DND-41 (cell line): Measurements from ENCODE around the gene CABS1.
A peak's percentile ranks its signal among the peaks of the same experiment; 100 is the strongest.

Experiments
- ATAC-seq: fragments of 200-7000 bp; cut with Tn5 transposase; 3 replicates; pipeline ENCODE4 v1.9.1; 2021; ENCODE audit warnings: low read depth; ENCODE audit not compliant: insufficient read depth
- DNase-seq: peaks from one replicate; pipeline ENCODE4 v3.0.0-alpha.2; 2020
- H2AFZ ChIP-seq: 2 replicates; pipeline ENCODE4 v1.6.0; 2012; ENCODE audit warnings: low read depth, low read length
- H3K27ac ChIP-seq: 2 replicates; pipeline ENCODE4 v1.5.1; 2012; ENCODE audit warnings: low read length, inconsistent platforms
- H3K27me3 ChIP-seq: fragments of 200-600 bp; sonication (generic); 2 replicates; pipeline ENCODE4 v1.6.0; 2012; ENCODE audit warnings: low read length, mild to moderate bottlenecking, inconsistent platforms; ENCODE audit not compliant: insufficient read depth, poor library complexity
- H3K36me3 ChIP-seq: 2 replicates; pipeline ENCODE4 v1.5.1; 2012; ENCODE audit warnings: low read length, inconsistent platforms; ENCODE audit not compliant: insufficient read depth
- H3K4me1 ChIP-seq: 2 replicates; pipeline ENCODE4 v1.5.1; 2012; ENCODE audit warnings: mild to moderate bottlenecking, low read length; ENCODE audit not compliant: insufficient read depth
- H3K4me2 ChIP-seq: 2 replicates; pipeline ENCODE4 v1.6.0; 2012; ENCODE audit warnings: mild to moderate bottlenecking, moderate library complexity, low read length, inconsistent platforms; ENCODE audit not compliant: insufficient read depth
- H3K4me3 ChIP-seq, 2 experiments: fragments of 200-600 bp in 1 of 2; shearing (Covaris generic) in 1 of 2; 2 replicates each; pipeline ENCODE4 v1.5.1; 2012 to 2016; ENCODE audit warnings: inconsistent platforms in 2 of 2, low read length in 2 of 2, mild to moderate bottlenecking in 2 of 2, low read depth in 1 of 2, moderate library complexity in 1 of 2
- H3K79me2 ChIP-seq: 2 replicates; pipeline ENCODE4 v1.6.0; 2012; ENCODE audit warnings: low read length, inconsistent platforms; ENCODE audit not compliant: insufficient read depth
- H3K9ac ChIP-seq: 2 replicates; pipeline ENCODE4 v1.6.0; 2012; ENCODE audit warnings: low read depth, mild to moderate bottlenecking, inconsistent platforms, low read length, moderate library complexity
- H3K9me3 ChIP-seq: 2 replicates; pipeline ENCODE4 v1.5.1; 2012; ENCODE audit warnings: low read length, moderate library complexity, mild to moderate bottlenecking, inconsistent platforms; ENCODE audit not compliant: insufficient read depth, severe bottlenecking
- H4K20me1 ChIP-seq: 2 replicates; pipeline ENCODE4 v1.6.0; 2012; ENCODE audit warnings: low read length; ENCODE audit not compliant: insufficient read depth
- EZH2 ChIP-seq: IDR thresholded peaks from 3 replicates; pipeline ENCODE4 v1.6.1; 2012; ENCODE audit warnings: borderline replicate concordance, low read depth, mild to moderate bottlenecking, moderate library complexity, low read length, inconsistent platforms; ENCODE audit not compliant: severe bottlenecking
- TF ChIP-seq, protein P1 (sequence below): IDR thresholded peaks from 2 replicates; pipeline ENCODE4 v1.5.1; 2012; ENCODE audit warnings: borderline replicate concordance, low read length, moderate library complexity, mild to moderate bottlenecking; ENCODE audit not compliant: poor library complexity, severe bottlenecking; ENCODE audit errors: extremely low read depth

CABS1 gene

DNA sequence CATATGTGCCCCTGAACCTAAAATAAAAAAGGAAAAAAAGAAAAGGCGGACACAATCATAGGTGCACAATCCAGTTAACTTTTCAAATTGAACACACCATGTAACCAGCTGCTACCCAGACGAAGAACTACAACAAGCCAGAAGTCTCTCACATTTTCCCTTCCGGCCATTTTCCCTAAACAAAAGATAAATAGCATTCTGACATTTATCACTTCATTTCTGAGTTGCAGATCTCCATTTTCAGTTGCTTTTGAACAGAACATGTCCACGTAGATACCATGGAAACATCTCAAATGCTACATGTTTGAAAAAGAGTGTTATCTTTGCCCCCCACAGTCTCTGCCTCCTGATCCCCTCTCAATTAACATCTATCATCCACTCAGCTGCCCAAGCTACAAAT is 29.2 kb upstream of the CABS1 start:
- ATAC-seq (no peak), DNase-seq (no peak)
- Histone ChIP-seq H3K9ac (no peak overlapping the region), H4K20me1 (no peaks in the 10 kb centered on the region), H3K4me3 (no peak overlapping the region), H3K36me3 (no peaks in the 10 kb centered on the region), H3K27ac (no peak overlapping the region), H2AFZ (no peak overlapping the region), H3K9me3 (no peaks in the 10 kb centered on the region), H3K79me2 (no peaks in the 10 kb centered on the region), H3K4me1 (no peaks in the 10 kb centered on the region), H3K27me3 (no peaks in the 10 kb centered on the region), H3K4me2 (no peak overlapping the region)
- TF ChIP-seq, protein P1, sequence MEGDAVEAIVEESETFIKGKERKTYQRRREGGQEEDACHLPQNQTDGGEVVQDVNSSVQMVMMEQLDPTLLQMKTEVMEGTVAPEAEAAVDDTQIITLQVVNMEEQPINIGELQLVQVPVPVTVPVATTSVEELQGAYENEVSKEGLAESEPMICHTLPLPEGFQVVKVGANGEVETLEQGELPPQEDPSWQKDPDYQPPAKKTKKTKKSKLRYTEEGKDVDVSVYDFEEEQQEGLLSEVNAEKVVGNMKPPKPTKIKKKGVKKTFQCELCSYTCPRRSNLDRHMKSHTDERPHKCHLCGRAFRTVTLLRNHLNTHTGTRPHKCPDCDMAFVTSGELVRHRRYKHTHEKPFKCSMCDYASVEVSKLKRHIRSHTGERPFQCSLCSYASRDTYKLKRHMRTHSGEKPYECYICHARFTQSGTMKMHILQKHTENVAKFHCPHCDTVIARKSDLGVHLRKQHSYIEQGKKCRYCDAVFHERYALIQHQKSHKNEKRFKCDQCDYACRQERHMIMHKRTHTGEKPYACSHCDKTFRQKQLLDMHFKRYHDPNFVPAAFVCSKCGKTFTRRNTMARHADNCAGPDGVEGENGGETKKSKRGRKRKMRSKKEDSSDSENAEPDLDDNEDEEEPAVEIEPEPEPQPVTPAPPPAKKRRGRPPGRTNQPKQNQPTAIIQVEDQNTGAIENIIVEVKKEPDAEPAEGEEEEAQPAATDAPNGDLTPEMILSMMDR = no peak

DNA sequence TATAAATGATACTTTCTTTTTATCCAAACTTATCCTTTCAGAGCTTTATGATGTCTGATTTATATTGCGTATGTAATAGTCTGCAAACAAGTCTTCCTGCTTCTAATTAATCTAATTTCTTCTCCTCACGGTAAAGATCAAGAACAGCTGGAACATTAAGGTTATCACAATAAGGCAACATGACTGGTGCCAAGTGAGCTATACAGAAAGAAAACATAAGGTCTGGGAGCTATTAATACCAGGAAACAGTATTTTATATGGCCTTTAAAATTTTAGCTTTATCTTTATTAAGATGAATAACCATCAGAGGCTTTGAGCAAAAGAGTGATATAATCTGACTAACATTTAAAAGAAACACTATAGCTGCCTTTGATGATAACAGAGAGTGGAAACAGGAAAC is 28.7 kb upstream of the CABS1 start:
- ATAC-seq = no peak
- no peaks in the 10 kb centered on the region for H3K36me3 ChIP-seq
- H2AFZ ChIP-seq = no peak overlapping the region
- no peaks in the 10 kb centered on the region for H4K20me1 ChIP-seq
- no peaks in the 10 kb centered on the region for H3K4me1 ChIP-seq
- H3K4me2 ChIP-seq = no peak overlapping the region
- no peaks in the 10 kb centered on the region for H3K27me3 ChIP-seq
- DNase-seq = no peak
- H3K27ac ChIP-seq = no peak overlapping the region
- TF ChIP-seq, protein P1 = no peak
- no peak for TF ChIP-seq EZH2
- no peaks in the 10 kb centered on the region for H3K9me3 ChIP-seq
- H3K9ac ChIP-seq = no peak overlapping the region
- H3K4me3 ChIP-seq = no peak overlapping the region
- no peaks in the 10 kb centered on the region for H3K79me2 ChIP-seq

DNA sequence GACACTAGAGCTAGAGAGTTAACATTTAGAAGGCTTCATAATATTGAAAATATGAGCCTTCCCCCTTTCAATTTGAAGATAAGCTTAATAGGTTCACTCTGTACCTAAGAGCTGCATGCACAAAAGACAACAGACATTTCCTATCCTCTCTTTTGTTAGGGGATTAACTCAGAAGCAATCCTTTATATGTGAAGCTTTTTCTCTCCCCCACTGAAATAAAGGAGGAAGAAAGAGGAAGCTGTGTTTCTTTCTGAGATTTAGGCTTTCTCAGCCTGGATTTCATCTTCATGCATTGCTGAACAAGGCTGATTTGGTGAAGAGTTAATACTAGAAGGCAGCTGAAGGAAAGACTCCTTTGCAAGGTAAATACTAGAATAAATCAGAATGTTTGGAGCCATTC is 21.0 kb upstream of the CABS1 start:
- H3K36me3 ChIP-seq = no peaks in the 10 kb centered on the region
- no peak overlapping the region for H3K27ac ChIP-seq
- ATAC-seq (no peak), DNase-seq (no peak)
- H3K27me3 ChIP-seq = no peaks in the 10 kb centered on the region
- H3K4me1 ChIP-seq = no peaks in the 10 kb centered on the region
- H3K79me2 ChIP-seq = no peaks in the 10 kb centered on the region
- H3K4me3 ChIP-seq = no peak overlapping the region
- no peak overlapping the region for H3K9ac ChIP-seq
- TF ChIP-seq, protein P1 = no peak
- no peak for TF ChIP-seq EZH2
- no peaks in the 10 kb centered on the region for H4K20me1 ChIP-seq
- H3K4me2 ChIP-seq = no peak overlapping the region
- H3K9me3 ChIP-seq = no peaks in the 10 kb centered on the region
- H2AFZ ChIP-seq = no peak overlapping the region

DNA sequence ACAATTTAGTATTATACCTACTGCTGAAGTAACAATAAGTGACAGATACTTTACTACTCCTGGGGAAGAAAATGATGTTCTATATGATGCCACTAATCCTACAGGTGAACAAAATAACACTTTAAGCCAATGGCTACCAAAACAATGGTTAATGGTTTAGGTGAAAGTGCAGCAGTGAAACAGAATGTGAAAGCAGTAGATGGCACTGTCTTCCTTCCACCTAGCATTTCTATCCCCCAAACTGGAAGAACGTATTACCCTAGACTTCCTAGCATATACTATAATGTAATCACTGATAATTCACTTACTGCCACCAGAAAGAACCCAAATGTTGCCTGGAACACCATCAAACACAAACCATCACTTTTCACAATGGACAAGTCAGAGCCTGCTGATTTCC is 18.9 kb upstream of the CABS1 start:
- no peak for ATAC-seq
- no peak for DNase-seq
- no peak overlapping the region for H3K4me2 ChIP-seq
- H4K20me1 ChIP-seq = no peaks in the 10 kb centered on the region
- no peaks in the 10 kb centered on the region for H3K36me3 ChIP-seq
- H3K4me3 ChIP-seq = no peak overlapping the region
- H3K27me3 ChIP-seq = peaks cover 4% of the 10 kb centered on the region
- no peak overlapping the region for H2AFZ ChIP-seq
- H3K4me1 ChIP-seq = no peaks in the 10 kb centered on the region
- H3K79me2 ChIP-seq = no peaks in the 10 kb centered on the region
- H3K27ac ChIP-seq = no peak overlapping the region
- H3K9ac ChIP-seq = no peak overlapping the region
- no peak for TF ChIP-seq EZH2
- TF ChIP-seq, protein P1 = peak; percentile 7
- H3K9me3 ChIP-seq = no peaks in the 10 kb centered on the region
